Activated CD4-positive, alpha-beta T cell treated with anti-CD3 and anti-CD28 coated beads, Interleukin-2, amount 10 ng/mL, durations not matched to agents 7 days and 5 days (primary cell): ENCODE measurements around the gene MFSD2A. TPM values are rescaled to one million over a fixed set of nuclear protein-coding genes. Genes with fewer than 3 reads are reported as not detected.

Experiments used
- total RNA-seq, 2 experiments: library from RNA; stranded (reverse); gene quantifications; one replicate each; pipeline ENCODE4 v1.2.3, GENCODE V29; 2021

MFSD2A gene
- total RNA-seq, 2 experiments from 2014 or later = 2.0 to 2.8 TPM

Other genes starting within 250 kb of the MFSD2A start
- gene PPIE, start 216.3 kb upstream of the MFSD2A start, total RNA-seq = 10 to 100 TPM; 52.9 to 55.6 TPM
- gene OXCT2, start 183.8 kb upstream of the MFSD2A start, total RNA-seq = not detected
- gene BMP8B, start 166.3 kb upstream of the MFSD2A start, total RNA-seq = under 1 TPM; 0.12 to 0.17 TPM
- 10 to 100 TPM; 15.7 to 16.4 TPM for gene TRIT1, start 71.6 kb upstream of the MFSD2A start, total RNA-seq
- gene MYCL, start 53.2 kb upstream of the MFSD2A start, total RNA-seq = not detected
- gene CAP1, start 85.6 kb downstream of the MFSD2A start, total RNA-seq = 100 to 1,000 TPM; 740 to 752 TPM
- 100 to 1,000 TPM in 1 of 2 experiments, 10 to 100 TPM in 1; 93.8 to 112 TPM for gene PPT1, start 142.1 kb downstream of the MFSD2A start, total RNA-seq
- 10 to 100 TPM; 19.2 to 21.6 TPM for gene RLF, start 206.2 kb downstream of the MFSD2A start, total RNA-seq